Tibial nerve (tissue), 4 donors: Measurements from ENCODE around the gene LAMB4.

Experiments used
- CTCF ChIP-seq, 5 experiments: fragments of 200-600 bp in 3 of 5; fragments of 450-650 bp in 2 of 5; sonication (generic) in 3 of 5; IDR thresholded peaks; one replicate each; pipeline ENCODE4 v1.5.1; 2016 to 2019; ENCODE audit warnings: antibody characterized with exemption in 5 of 5, mild to moderate bottlenecking in 3 of 5, moderate library complexity in 2 of 5
- EP300 ChIP-seq, 2 donors: sonication (generic); formaldehyde crosslinking; IDR thresholded peaks; one replicate each; pipeline ENCODE4 v1.6.1; 2017; ENCODE audit warnings: antibody characterized with exemption in 2 of 2, mild to moderate bottlenecking in 1 of 2

- TF ChIP-seq CTCF (IDR thresholded peaks at IDR 0.05): no peak
- no peak for TF ChIP-seq EP300 (IDR thresholded peaks at IDR 0.05)
These were observed 83.1 kb downstream of the LAMB4 start for GRCh38 chr7:108046952-108047506.
